Stimulated activated CD4-positive, alpha-beta T cell treated with anti-CD3 and anti-CD28 coated beads, Interleukin-4, amount 100 ng/mL, for 4 hours (primary cell): Measurements from ENCODE around the gene GTPBP3.
"Not testable (repeated sequence)": the region's sequence is repeated elsewhere in the genome, so short reads cannot be mapped to it uniquely, and the experiment has no call there.

Experiments
- DNase-seq, 2 experiments: peaks; one replicate each; pipeline ENCODE4 v3.0.0-alpha.2; 2020

GTPBP3 gene, protein sequence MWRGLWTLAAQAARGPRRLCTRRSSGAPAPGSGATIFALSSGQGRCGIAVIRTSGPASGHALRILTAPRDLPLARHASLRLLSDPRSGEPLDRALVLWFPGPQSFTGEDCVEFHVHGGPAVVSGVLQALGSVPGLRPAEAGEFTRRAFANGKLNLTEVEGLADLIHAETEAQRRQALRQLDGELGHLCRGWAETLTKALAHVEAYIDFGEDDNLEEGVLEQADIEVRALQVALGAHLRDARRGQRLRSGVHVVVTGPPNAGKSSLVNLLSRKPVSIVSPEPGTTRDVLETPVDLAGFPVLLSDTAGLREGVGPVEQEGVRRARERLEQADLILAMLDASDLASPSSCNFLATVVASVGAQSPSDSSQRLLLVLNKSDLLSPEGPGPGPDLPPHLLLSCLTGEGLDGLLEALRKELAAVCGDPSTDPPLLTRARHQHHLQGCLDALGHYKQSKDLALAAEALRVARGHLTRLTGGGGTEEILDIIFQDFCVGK

DNA sequence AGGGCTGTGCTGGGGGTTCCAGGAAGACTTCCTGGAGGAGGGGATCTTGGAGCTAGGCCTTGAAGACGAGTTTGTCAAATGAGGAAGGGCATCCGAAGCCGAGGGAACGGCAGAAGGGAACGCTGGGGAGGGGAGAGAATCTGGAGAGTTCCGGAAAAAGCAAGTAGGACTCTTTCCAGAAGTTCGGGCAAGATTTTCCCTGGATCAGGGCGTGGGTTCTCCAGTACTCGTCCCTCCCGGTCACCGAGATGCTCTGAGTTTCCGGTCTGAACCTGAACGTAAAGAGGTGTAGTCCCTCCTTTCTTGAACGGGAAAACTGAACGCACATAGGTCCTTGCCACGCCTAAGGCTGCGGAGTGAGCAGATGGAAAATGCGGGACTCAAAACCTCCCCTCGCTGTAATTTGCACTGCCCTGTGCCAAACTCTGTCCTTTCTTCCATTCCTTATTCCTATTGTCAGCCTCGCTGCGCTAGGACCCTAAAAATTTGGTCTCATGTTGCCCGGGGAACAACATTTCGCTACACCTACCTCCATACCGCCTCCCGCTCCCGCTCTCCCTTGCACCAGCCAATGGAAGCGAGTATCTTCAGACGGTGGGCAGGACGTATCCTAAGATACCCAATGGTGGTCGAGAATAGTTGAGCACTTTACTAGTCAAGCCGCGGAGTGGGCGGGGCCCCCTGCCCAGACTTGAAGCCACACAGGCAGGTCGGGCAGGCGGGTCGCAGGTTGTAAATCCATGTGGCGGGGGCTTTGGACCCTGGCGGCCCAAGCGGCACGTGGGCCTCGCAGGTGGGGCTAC lies at the start of gene GTPBP3:
Gene GTPBP3 (plus strand): TSS at position 682 of the 803 bp plus-strand sequence. CDS start 59 bp downstream, at position 741.
- peak; percentile 94 to 97 for DNase-seq

DNA sequence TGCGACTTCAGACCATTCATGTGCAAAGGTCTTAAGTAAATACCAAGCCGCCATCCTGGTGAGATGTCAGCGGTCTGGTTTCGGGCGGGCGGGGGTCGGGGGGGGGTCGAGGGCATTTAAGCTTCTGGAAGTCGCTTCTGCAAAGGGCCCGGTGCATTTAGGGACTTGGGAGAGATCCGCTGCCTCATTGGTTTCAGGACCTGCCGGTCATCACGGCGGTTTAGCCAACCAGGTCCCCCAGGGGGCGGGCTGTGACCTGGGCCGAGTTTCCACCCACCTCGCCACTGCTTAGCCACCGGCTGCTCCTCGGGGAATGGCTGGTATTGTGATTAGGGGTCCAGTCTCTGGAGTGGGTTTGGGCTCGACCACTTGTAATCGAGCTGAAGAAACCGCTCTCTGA lies 47.9 kb upstream of the GTPBP3 start:
- DNase-seq: peak in 1 of 2 experiments; percentile 44

- peak; percentile 75 to 82 for DNase-seq
Observed at GRCh38 chr19:17292301-17293074, 44.9 kb upstream of the GTPBP3 start.

- DNase-seq: no peak
Observed at GRCh38 chr19:17293605-17294004, 43.7 kb upstream of the GTPBP3 start.

DNA sequence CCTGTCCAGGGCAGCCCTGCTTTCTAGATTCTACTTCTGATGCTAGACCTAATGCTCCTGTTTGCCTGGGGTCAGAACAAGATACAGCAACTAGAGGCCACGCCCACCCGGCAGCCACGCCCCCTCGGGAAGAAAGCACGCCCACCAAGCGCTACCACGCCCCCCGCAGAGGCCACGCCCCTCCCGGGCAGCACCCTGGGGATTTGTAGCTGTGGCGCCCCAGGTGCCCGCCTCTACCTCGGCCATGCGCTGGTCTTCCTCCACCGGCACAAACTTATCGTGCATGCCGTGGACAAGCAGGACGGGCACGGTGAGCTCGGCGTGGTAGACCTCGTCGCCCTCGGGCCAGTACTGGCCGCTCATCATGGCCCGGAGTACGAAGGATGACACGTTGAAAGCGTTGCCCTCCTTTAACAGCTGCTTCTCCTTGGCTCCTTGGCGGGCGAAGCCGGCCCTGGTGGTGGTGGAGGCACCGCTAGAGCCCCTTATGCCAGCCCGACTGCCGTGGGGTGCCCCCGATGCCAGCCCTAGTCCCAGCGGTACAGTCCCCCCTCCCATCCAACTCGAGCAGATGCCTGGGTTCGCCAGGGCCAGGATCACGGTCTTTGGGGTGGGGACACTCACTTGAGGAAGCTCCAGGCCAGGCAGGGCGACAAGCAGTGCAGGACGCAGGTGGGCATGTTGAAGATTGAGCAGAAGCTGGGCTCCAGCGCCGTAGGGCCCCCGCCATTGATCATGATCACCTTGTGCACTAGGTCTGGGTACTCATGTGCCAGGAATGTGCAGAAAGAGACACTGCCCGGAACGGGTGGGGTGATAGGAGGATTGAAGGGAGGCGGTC lies 43.1 kb upstream of the GTPBP3 start:
- peak; percentile 21 to 44 for DNase-seq

DNA sequence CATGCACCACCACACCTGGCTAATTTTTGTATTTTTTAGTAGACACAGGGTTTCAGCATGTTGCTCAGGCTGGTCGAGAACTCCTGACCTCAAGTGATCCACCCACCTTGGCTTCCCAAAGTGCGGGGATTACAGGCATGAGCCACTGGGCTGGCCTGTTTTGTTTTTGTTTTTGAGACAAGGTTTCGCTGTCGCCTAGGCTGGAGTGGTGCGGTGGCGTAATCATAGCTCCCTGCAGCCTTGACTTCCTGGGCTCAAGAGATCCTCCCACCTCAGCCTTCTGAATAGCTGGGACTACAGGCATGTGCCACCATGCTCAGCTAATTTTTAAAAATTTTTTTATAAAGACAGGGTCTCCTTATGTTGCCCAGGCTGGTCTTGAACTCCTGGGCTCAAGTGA lies 41.8 kb upstream of the GTPBP3 start:
- not testable (repeated sequence) for DNase-seq

DNA sequence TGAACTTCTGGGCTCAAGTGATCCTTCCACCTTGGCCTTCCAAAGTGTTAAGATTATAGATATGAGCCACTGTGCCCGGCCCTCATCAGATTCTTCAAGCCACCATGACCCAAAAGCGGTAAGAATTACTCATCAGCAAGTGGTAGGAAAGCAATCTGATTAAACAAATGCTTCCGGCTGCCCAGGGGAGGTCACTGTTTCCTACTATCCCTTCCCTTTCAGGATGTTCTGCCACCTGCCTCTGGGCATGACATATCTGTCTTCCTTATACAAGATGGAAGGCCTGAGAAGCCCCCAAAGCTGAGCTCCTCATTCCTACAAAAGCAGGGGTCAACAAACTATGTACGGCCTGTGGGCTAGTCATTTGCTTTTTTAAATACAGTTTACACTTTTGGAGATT lies 41.1 kb upstream of the GTPBP3 start:
- no peak for DNase-seq

DNA sequence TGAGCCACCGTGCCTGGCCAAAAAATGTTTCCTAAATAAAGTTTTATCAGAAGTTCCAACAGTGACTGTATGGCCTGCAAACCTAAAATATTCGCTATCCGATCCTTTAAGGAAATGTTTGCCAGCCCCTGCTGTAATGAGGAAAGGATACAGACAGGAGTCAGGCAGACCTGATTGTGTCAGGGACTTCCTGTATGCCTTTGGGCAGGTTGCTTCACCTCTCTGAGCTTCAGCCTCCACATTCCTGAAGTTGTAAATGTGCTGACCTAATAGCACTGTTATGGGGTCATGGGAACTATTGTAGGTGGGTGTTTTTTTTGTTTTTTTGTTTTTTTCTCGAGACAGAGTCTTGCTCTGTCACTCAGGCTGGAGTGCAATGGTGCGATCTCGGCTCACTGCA lies 40.4 kb upstream of the GTPBP3 start:
- no peak for DNase-seq

GRCh38 chr19:17300992-17301619 lies 36.2 kb upstream of the GTPBP3 start:
- no peak for DNase-seq

GRCh38 chr19:17302391-17303166 lies 34.8 kb upstream of the GTPBP3 start:
- peak in 1 of 2 experiments; percentile 34 for DNase-seq

- peak; percentile 89 to 91 for DNase-seq
Observed at GRCh38 chr19:17303167-17303939, 34.0 kb upstream of the GTPBP3 start, which contains the start of gene ABHD8. Gene ABHD8, minus strand, starts transcription at chr19:17303425. Its CDS starts 1,809 bp downstream, at chr19:17301616.

DNA sequence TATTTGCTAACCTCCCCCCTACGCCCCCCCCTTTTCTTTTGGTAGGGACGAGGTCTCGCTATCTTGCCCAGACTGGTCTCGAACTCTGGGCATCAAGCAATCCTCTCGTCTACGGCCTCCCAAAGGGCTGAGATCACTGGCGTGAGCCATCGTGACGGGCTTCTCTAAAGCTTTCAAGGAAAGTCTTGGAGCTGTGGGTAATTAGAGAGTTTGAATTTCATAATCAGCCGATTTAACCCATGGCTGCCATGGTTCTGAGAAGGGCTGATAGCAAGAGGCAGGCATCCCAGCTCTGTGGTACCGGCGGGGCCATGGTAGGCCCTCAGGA lies 33.4 kb upstream of the GTPBP3 start:
- DNase-seq: no peak

DNA sequence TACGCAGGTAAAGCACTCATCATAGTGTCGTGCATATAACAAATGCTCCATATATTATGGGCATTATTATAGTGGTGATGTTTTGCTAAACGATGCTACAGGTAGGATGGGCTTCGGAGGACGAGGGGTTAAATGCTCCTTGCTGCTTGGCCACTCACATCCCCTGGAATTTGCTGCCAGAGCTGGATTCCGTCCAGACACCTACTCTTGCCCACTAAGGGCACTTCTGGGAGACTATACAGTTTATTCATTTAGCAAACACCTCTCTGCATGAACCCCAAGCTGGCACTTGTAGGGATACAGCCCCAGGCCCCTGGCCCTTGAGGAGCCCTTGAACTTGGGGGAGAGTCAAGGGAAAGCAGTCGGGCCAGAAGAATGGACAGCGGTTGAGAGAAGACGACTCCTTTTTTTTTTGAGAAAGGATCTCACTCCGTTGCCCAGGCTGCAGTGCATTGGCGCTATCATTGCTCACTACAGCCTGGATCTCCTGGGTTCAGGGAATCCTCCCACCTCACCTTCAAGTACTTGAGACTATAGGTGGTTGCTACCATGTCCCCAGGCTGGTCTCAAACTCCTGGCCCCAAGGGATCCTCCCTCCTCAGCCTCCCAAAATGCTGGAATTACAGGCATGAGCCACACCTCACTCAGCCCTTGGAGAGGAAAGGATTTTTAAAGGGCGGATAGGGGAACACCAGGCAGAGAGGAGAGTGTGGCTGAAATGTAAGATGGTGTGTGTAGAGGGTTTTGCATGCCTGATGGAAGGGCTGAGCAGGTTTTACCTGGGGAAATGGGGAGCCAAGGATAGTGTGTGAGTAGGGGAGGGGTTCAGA lies 32.8 kb upstream of the GTPBP3 start:
- DNase-seq: no peak

GRCh38 chr19:17305216-17305516 lies 32.2 kb upstream of the GTPBP3 start:
- DNase-seq: no peak

DNA sequence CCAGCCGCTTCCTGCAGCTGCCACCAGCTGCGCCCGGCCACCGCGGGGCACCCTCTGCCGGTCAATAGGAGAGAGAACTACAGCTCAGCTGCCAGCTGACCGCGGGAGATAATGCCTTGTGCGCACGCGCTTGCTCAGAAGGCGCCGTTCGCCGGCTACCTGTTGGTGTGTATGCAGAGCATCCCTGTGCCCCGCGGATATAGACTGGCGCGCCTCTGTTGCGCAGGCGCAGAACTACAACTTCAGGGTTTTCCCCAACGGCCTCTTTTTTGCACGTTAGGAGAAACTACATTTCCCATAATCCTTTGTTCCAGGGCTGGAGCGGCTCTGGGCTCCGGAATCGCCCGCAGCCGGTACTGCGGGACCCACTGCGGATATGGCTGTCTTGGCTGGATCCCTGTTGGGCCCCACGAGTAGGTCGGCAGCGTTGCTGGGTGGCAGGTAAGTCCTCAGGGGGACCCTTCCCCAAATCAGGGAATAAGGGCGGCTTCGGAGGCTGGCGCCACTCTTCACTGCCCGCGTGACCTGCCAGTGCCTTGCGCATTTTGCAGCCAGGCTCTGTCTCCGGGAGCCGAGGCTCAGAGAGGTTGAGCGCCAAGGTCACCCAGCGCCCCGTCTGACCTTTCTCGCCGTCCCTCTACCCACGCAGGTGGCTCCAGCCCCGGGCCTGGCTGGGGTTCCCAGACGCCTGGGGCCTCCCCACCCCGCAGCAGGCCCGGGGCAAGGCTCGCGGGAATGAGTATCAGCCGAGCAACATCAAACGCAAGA lies 31.7 kb upstream of the GTPBP3 start, which contains the start of gene MRPL34:
Gene MRPL34 (plus strand): TSS at position 356 of the 768 bp plus-strand sequence. CDS start 21 bp downstream, at position 377.
- DNase-seq: peak; percentile 89 to 95

- DNase-seq: no peak
Observed at GRCh38 chr19:17306285-17306714, 31.1 kb upstream of the GTPBP3 start.

- no peak for DNase-seq
Observed at GRCh38 chr19:17307876-17308377, 29.4 kb upstream of the GTPBP3 start.
